ENCODE data around the gene NRN1L.
A peak's percentile ranks its signal among the peaks of the same experiment; 100 is the strongest.
"Not testable (repeated sequence)": the region's sequence is repeated elsewhere in the genome, so short reads cannot be mapped to it uniquely, and the experiment has no call there.

The NRN1L gene

DNA sequence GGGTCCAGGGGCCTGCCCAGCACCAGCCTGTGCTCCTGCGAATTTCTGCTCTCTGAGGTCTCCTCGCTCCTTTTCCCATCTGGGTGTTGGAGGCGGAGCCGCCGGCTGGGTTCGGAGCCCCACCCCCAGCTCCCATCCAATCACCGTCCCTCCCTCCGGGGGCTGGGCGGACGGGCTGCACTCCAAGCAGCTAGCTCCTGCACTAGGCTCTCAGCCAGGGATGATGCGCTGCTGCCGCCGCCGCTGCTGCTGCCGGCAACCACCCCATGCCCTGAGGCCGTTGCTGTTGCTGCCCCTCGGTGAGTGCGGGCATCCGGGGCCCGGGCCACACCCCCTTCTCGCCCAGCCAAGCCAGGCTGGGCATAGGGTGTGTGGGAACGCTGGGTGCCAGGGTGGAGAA is at the start of gene NRN1L:
NRN1L (plus strand) TSS at position 202 of the 400 bp plus-strand sequence; CDS start at position 221, 19 bp downstream.
- H3K4me3 ChIP-seq (ENCODE audit: low read depth, low read length): no peak within 1 kb of the TSS
- TF ChIP-seq CTCF (IDR thresholded peaks at IDR 0.05; ENCODE audit: borderline replicate concordance, insufficient read depth, low read depth, low read length): no peak

DNA sequence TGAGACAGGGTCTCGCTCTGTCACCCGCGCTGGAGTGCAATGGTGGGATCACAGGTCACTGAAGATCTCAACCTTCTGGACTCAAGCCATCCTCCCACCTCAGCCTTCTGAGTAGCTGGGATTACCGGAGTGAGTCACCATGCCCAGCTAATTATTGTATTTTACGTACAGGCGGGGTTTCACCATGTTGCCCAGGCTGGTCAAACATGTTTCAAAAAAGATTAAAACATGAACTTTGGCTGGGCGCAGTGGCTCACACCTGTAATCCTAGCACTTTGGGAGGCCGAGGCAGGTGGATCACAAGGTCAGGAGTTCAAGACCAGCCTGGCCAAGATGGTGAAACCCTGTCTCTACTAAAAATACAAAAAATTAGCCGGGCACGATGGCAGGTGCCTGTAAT is 47.5 kb upstream of the NRN1L start:
- not testable (repeated sequence) for H3K4me3 ChIP-seq (ENCODE audit: low read depth, low read length)

DNA sequence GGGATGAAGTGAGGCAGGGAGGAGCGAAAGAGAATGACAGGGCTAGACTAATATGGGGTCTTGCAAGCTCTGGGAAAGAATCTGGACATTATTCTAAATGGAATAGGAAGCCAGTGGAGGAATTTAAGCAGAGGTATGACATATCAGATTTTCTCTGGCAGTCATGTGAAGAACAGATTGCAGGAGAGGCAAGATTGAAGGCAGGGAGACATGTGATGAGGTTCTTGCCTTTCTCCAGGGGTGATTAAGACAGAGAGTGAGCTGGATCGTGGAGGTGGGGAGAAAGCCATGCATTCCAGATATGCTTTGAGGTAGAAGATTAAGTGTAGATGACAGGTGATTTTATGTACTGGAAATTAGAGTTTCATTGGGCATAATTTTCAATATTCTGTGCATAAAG is 46.9 kb upstream of the NRN1L start:
- H3K4me3 ChIP-seq (ENCODE audit: low read depth, low read length): no peak overlapping the region
- no peak for TF ChIP-seq CTCF (IDR thresholded peaks at IDR 0.05; ENCODE audit: borderline replicate concordance, insufficient read depth, low read depth, low read length)

GRCh38 chr16:67841198-67841815 is 43.4 kb upstream of the NRN1L start:
- no peak overlapping the region for H3K4me3 ChIP-seq (ENCODE audit: low read depth, low read length)
- no peak for TF ChIP-seq CTCF (IDR thresholded peaks at IDR 0.05; ENCODE audit: borderline replicate concordance, insufficient read depth, low read depth, low read length)

DNA sequence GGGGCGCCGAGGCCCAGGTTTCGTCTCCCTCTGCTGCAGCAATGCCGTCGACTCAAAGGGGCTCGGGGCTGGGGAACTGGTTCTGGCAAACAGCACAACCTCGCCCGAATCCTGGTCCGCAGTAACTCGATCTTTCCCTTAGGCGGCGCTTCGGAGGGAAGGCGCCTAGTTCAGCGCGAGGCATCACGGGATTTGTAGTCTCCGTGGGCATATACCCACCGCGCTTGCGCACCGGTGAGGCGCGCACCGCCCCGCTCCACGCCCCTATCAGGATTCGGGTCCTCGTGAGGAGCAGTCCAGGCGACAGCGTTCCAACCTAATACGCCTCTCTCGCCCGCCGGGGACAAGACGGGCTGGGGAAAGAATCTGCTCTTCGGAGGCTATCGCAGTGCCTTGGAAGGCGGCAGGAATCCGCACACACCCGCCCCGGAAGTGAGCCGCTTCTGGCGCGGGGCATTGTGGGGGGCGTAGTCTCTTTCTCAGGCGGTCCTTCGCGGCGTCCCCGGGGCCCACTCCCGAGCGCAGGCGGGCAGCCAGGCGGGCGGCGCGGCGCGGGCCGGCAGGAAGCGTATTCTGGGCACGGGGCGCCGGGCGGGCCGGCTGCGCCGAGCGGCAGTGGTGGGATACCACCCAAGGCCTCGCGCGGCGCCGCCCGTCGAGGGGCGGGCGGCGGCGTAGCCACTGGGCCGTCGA is 42.7 kb upstream of the NRN1L start, which contains the start of gene THAP11:
THAP11 (plus strand) TSS at position 505 of the 693 bp plus-strand sequence. CDS start 235 bp downstream, outside the sequence.
- peak within 1 kb of the TSS; percentile 77 for H3K4me3 ChIP-seq (ENCODE audit: low read depth, low read length)
- TF ChIP-seq CTCF (IDR thresholded peaks at IDR 0.05; ENCODE audit: borderline replicate concordance, insufficient read depth, low read depth, low read length): peak; percentile 93

GRCh38 chr16:67842509-67843342 is 42.0 kb upstream of the NRN1L start:
- H3K4me3 ChIP-seq (ENCODE audit: low read depth, low read length): peak overlapping the region; percentile 77
- peak; percentile 51; the same call in 1 of the 2 replicates for TF ChIP-seq CTCF (IDR thresholded peaks at IDR 0.05; ENCODE audit: borderline replicate concordance, insufficient read depth, low read depth, low read length)

DNA sequence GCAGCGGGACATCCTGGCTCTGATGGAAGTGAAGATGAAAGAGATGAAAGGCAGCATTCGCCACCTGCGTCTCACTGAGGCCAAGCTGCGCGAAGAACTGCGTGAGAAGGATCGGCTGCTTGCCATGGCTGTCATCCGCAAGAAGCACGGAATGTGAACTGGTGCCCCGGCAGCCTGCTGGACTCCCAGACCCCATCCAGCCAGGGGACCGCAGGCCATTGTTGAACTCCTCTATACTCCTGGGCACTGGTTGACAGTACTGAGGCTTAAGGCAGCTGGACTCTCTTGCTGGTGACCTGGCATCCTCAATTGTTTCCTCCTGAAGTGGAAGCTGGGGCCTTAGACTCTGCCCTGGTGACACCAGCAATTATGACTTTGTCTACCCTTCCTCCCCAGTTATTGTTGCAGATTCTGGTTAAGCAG is 41.3 kb upstream of the NRN1L start:
- TF ChIP-seq CTCF (IDR thresholded peaks at IDR 0.05; ENCODE audit: borderline replicate concordance, insufficient read depth, low read depth, low read length): no peak
- H3K4me3 ChIP-seq (ENCODE audit: low read depth, low read length): peak overlapping the region; percentile 77

Data from GM12875 (cell line).